ENCODE results near the gene LRPPRC. TPM values are rescaled to one million over a fixed set of nuclear protein-coding genes. Genes with fewer than 3 reads are reported as not detected.

LRPPRC gene
- total and polyA plus RNA-seq, 10 of the 15 experiments (the other 5 are each of a cell fraction or from before 2014, with no cell fraction given) = 34.1 to 152 (median 97.0) TPM

DNA sequence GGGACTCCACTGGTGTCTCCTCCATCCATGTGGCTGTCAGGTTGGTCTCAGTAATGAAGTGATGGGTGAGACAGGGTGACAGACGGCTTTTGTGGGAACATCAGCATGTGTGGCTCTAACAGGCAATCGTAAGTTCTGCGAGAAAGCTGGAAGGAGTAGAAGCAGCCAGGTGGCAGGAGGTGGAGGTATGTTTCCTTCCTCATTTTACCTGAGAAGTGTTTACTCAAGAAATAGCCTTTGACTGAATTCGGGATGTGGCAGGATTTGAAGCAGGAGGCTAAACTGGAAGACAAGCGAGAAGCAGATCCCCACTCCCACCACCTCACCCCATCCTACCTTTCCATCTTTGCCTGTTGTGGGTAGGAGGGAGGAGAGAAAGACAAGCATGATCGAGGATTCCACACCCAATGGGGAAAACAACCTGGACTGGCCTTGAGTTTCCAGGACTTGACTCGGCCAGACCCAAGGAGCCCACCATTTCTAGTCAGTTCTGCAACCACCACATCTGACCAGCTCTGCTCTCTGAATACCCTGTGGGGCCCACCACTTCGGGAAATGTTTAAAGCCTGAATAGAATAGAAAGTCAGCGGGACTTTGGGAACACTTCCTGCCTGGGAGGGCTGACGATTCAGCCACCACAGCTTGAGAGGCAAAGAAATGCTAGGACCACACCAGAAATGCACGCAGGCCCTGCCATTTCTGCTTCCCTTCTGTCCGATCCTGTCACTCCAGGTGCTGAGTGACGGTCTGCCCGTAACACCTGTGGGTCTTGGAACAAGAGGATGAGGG lies 155.8 kb downstream of the LRPPRC start:
- CTCF ChIA-PET = no interaction called here
- no peak for FAIRE-seq
- no peaks in the 10 kb centered on the region for H3K79me2 ChIP-seq (ENCODE audit: control insufficient read depth, insufficient read depth, low read length)

More for the DNA sequence above, 155.8 kb downstream of the LRPPRC start:
- Histone ChIP-seq H3K27me3 (replicated peaks in 1 of 2; ENCODE audit: control insufficient read depth in 2 of 2, insufficient read depth in 2 of 2, low read length in 1 of 2) (peaks cover 4 to 6% of the 10 kb centered on the region in 2 experiments; a peak in 3 of 4 replicates), H3K4me1 (ENCODE audit: control insufficient read depth, insufficient read depth, low read length) (no peaks in the 10 kb centered on the region), H3K9ac (ENCODE audit: control insufficient read depth, insufficient read depth, low read length) (no peak overlapping the region), H3K4me3 (no peak overlapping the region), H4K20me1 (ENCODE audit: control insufficient read depth, insufficient read depth) (no peaks in the 10 kb centered on the region), H2AFZ (ENCODE audit: control insufficient read depth, low read depth, low read length) (no peak overlapping the region), H3K4me2 (ENCODE audit: control insufficient read depth, insufficient read depth) (no peak overlapping the region), H3K27ac (ENCODE audit: control insufficient read depth, insufficient read depth) (no peak overlapping the region), H3K9me3 (replicated peaks; ENCODE audit: control insufficient read depth, insufficient read depth, low read length) (no peaks in the 10 kb centered on the region), H3K36me3 (ENCODE audit: control insufficient read depth in 2 of 2, insufficient read depth in 2 of 2, low read length in 1 of 2) (no peaks in the 10 kb centered on the region)
- WGBS (ENCODE audit: insufficient coverage, insufficient replicate concordance, low lambda C conversion rate, missing lambda C conversion rate) = 41% methylated on average over 14 of the region's 14 CpGs
- ChIA-PET SMC1A (ENCODE audit: uncharacterized antibody, unreplicated experiment) (no interaction called here), RAD21 (ENCODE audit: unreplicated experiment) (no interaction called here), POLR2A (no interaction called here)
- intact Hi-C loops (cut with micrococcal nuclease; ENCODE audit: unreplicated experiment) = no loop called here
- in situ Hi-C loops (cut with MboI) = no loop called here
- DNase-seq (ENCODE audit: low read depth, low spot score) (no peak), ATAC-seq (no peak)
- BruUV-seq (replicated peaks) = no TSS peak
- no peak for TF ChIP-seq CBFB (IDR thresholded peaks at IDR 0.05; ENCODE audit: low read depth)
- TF ChIP-seq NFIC (IDR thresholded peaks at IDR 0.05; ENCODE audit: low read depth, low read length) = no peak
- TF ChIP-seq DPF2 (IDR thresholded peaks at IDR 0.05) = no peak
- no peak for TF ChIP-seq BHLHE40 (IDR thresholded peaks at IDR 0.05; ENCODE audit: borderline replicate concordance in 1 of 2, low read depth in 2 of 2, low read length in 1 of 2)
- TF ChIP-seq GABPA (IDR thresholded peaks at IDR 0.05; ENCODE audit: low read depth) = no peak
- TF ChIP-seq, protein P1, sequence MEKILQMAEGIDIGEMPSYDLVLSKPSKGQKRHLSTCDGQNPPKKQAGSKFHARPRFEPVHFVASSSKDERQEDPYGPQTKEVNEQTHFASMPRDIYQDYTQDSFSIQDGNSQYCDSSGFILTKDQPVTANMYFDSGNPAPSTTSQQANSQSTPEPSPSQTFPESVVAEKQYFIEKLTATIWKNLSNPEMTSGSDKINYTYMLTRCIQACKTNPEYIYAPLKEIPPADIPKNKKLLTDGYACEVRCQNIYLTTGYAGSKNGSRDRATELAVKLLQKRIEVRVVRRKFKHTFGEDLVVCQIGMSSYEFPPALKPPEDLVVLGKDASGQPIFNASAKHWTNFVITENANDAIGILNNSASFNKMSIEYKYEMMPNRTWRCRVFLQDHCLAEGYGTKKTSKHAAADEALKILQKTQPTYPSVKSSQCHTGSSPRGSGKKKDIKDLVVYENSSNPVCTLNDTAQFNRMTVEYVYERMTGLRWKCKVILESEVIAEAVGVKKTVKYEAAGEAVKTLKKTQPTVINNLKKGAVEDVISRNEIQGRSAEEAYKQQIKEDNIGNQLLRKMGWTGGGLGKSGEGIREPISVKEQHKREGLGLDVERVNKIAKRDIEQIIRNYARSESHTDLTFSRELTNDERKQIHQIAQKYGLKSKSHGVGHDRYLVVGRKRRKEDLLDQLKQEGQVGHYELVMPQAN (conservative IDR thresholded peaks at IDR 0.05) = no peak
- TF ChIP-seq ZNF622 (IDR thresholded peaks at IDR 0.05) = no peak
- TF ChIP-seq, protein P2, sequence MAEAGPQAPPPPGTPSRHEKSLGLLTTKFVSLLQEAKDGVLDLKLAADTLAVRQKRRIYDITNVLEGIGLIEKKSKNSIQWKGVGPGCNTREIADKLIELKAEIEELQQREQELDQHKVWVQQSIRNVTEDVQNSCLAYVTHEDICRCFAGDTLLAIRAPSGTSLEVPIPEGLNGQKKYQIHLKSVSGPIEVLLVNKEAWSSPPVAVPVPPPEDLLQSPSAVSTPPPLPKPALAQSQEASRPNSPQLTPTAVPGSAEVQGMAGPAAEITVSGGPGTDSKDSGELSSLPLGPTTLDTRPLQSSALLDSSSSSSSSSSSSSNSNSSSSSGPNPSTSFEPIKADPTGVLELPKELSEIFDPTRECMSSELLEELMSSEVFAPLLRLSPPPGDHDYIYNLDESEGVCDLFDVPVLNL (IDR thresholded peaks at IDR 0.05; ENCODE audit: low read depth, low read length) = no peak
